CD4-positive, alpha-beta memory T cell (primary cell): Measurements from ENCODE around the gene DDX59. TPM values are rescaled to one million over a fixed set of nuclear protein-coding genes. Genes with fewer than 3 reads are reported as not detected.

Experiments used
- CTCF ChIA-PET: fragments of 350-600 bp; sonication (Branson Sonifier 250); formaldehyde crosslinking; loops from one replicate; lab custom pipeline; 2021; ENCODE audit warnings: inconsistent platforms; ENCODE audit not compliant: partially characterized antibody; lab: Charles Lee
- POLR2A ChIA-PET: fragments of 350-600 bp; sonication (Branson Sonifier 250); formaldehyde crosslinking; loops from one replicate; lab custom pipeline; 2021; ENCODE audit not compliant: partially characterized antibody; lab: Charles Lee
- DNase-seq, 5 donors: peaks; one replicate each; pipeline versions ENCODE4 v3.0.0 to v3.0.0-alpha.2; 2020 to 2022; ENCODE audit warnings: mixed read lengths in 1 of 5
- H3K27ac ChIP-seq: one replicate; pipeline ENCODE4 v1.7.0; 2013; ENCODE audit warnings: low read depth, low read length
- H3K27me3 ChIP-seq: 2 replicates; pipeline ENCODE4 v1.7.0; 2013; ENCODE audit warnings: mild to moderate bottlenecking, low read length, moderate library complexity; ENCODE audit not compliant: insufficient read depth
- H3K36me3 ChIP-seq: 2 replicates; pipeline ENCODE4 v1.7.0; 2013; ENCODE audit warnings: mild to moderate bottlenecking, low read length, moderate library complexity; ENCODE audit not compliant: insufficient read depth
- H3K4me1 ChIP-seq: 2 replicates; pipeline ENCODE4 v1.7.0; 2013; ENCODE audit warnings: mild to moderate bottlenecking, low read length, moderate library complexity; ENCODE audit not compliant: insufficient read depth
- H3K4me3 ChIP-seq, 2 donors: one replicate each; pipeline ENCODE4 v1.7.0; 2013; ENCODE audit warnings: low read length in 2 of 2, mild to moderate bottlenecking in 1 of 2
- H3K9me3 ChIP-seq, 2 donors: one replicate each; pipeline ENCODE4 v1.7.0; 2013; ENCODE audit warnings: low read length in 2 of 2, control low read depth in 1 of 2; ENCODE audit not compliant: control insufficient read depth in 1 of 2
- H3K27ac Mint-ChIP-seq, 7 donors: one replicate each; pipeline ENCODE4 v1.8.0; 2020 to 2021; ENCODE audit warnings: mixed read lengths in 7 of 7, mild to moderate bottlenecking in 6 of 7, inconsistent platforms in 3 of 7, moderate library complexity in 3 of 7
- H3K27me3 Mint-ChIP-seq, 2 donors: one replicate each; pipeline ENCODE4 v1.8.0; 2020 to 2021; ENCODE audit warnings: mixed read lengths in 2 of 2
- H3K36me3 Mint-ChIP-seq, 2 donors: one replicate each; pipeline ENCODE4 v1.8.0; 2020 to 2021; ENCODE audit warnings: mixed read lengths in 2 of 2, inconsistent platforms in 1 of 2, mild to moderate bottlenecking in 1 of 2
- H3K4me1 Mint-ChIP-seq, 4 donors: one replicate each; pipeline ENCODE4 v1.8.0; 2020 to 2021; ENCODE audit warnings: mixed read lengths in 4 of 4, mild to moderate bottlenecking in 1 of 4
- H3K4me3 Mint-ChIP-seq, 8 donors: one replicate each; pipeline ENCODE4 v1.8.0; 2020 to 2021; ENCODE audit warnings: mixed read lengths in 8 of 8, mild to moderate bottlenecking in 7 of 8, moderate library complexity in 6 of 8, inconsistent platforms in 3 of 8
- H3K9me3 Mint-ChIP-seq, 8 donors: one replicate each; pipeline ENCODE4 v1.8.0; 2020 to 2021; ENCODE audit warnings: mixed read lengths in 8 of 8, mild to moderate bottlenecking in 5 of 8, inconsistent platforms in 3 of 8, moderate library complexity in 1 of 8
- intact Hi-C: fragments of 100-400 bp; cut with micrococcal nuclease; formaldehyde crosslinking; loops from one replicate; pipeline ENCODE4 v1.15.1; 2023
- polyA plus RNA-seq, 2 donors: library from polyadenylated mRNA; unstranded; fragments of 300-500 nt; fragmentation: Illumina TruSeq; gene quantifications; one replicate each; pipeline ENCODE4 v1.2.3, GENCODE V29; 2021
- total RNA-seq, 2 experiments: library from RNA; stranded (reverse); gene quantifications; one replicate each; pipeline ENCODE4 v1.2.3, GENCODE V29; 2021

The DDX59 gene
- total and polyA plus RNA-seq, 4 experiments from 2014 or later = 18.2 to 37.5 (median 30.9) TPM

DNA sequence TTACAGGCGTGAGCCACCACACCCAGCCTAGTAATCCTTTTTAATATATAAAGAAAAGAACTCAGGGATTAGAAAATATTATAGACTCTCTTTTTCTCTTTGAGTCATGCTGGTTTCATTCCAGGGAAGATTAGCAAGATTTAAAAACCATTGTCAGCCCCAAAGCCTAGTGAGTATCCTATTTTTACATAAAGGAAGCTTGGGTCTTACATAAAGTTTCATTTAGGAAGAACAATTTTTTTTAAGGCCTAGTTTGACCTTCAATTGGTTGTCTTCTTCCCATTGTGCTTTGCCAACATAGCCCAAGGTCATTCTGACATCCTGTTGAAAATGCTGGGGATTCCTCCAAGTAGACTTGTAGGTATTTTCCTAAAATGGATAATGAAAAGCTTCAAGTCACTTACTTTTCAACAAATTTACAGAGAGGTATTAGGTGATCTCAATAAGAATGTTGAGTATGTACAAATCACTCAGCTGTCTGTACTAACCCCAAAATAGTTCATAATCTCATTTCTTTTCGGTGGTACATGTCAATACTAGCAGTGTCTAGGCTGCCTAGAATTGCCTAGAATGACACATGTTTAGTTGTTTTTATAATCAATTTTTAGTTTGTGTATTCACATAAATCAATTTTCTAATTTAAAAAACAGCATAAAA is 44.9 kb downstream of the DDX59 start:
- peaks cover 37% of the 10 kb centered on the region for H3K4me1 ChIP-seq
- intact Hi-C loops = loop anchor here (10.0 kb wide), 2 partner anchors 120 to 490 kb away; partner anchors contain the start of gene CACNA1S
- Mint-ChIP-seq H3K27me3 (no peaks in the 10 kb centered on the region), H3K4me1 (peaks cover 19 to 31% (median 25%) of the 10 kb centered on the region in 4 donors), H3K9me3 (no peaks in the 10 kb centered on the region), H3K27ac (peak overlapping the region in 1 of 7 donors; percentile 55), H3K36me3 (peaks cover 0 to 3% of the 10 kb centered on the region in 2 donors), H3K4me3 (no peak overlapping the region)
- no peaks in the 10 kb centered on the region for H3K9me3 ChIP-seq
- no peak overlapping the region for H3K27ac ChIP-seq
- ChIA-PET POLR2A (no interaction called here), CTCF (interaction anchor here (0.6 to 4.2 kb wide), 5 partner anchors 21 to 347 kb away, joined by 3 to 34 read pairs (median 3); no protein-coding TSS in a partner anchor)
- no peak overlapping the region for H3K4me3 ChIP-seq
- no peak for DNase-seq
- H3K27me3 ChIP-seq = no peaks in the 10 kb centered on the region
- H3K36me3 ChIP-seq = no peaks in the 10 kb centered on the region

DNA sequence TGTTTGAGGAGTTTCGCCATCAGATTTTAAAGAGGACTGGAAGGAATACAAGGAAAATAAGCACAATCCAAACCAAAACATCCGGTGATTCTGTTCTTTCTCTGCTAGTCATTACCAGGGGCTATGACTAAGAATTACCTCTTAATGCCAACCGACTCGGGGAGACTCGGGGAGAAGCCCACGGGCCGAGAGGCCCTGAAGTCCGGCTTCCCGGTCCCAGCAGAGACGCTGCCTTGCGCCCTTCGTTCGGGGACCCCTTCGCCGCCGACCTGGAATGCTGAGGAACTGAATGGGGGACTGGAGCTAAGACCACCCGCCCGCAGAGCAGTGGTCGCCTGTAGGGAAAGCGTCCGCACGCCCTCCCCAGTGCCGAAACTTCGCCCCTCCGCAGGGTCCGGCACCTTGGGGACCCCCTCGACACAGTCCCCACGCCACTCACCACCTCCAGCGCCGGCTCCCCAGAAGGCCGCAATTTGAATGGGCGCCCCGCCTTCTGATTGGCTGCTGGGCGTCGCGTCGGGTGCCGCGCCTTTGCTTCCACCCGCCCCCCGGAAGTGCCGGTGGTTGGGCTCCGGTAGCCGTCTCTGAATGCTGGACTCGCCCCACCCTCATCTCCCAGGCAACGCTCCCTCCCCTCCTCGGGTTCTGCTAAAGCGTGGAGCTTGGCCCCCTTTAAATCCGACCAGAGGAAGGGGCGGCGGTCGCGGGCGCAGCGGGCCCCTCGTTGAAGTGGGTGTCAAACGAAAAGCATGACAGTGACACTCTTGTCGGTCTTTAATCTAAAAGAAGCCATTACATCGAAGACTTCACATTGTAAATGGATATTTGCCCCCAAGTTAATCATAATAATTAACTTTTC is 49.2 kb downstream of the DDX59 start, which contains the start of gene KIF14:
TSS of gene KIF14 (minus strand) at position 479 of the 859 bp plus-strand sequence. CDS start 2,028 bp downstream, outside the sequence.
- ChIA-PET POLR2A (interaction anchor here (1.8 to 2.6 kb wide), 2 partner anchors 10 to 50 kb away, joined by 5 to 20 read pairs; partner anchors contain the start of gene DDX59), CTCF (interaction anchor here (1.3 to 4.2 kb wide), 6 partner anchors 13 to 186 kb away, joined by 4 to 159 read pairs (median 19); no protein-coding TSS in a partner anchor)
- Mint-ChIP-seq H3K9me3 (no peaks in the 10 kb centered on the region), H3K4me3 (peak within 1 kb of the TSS; percentile 95 to 99 (median 98)), H3K27me3 (no peaks in the 10 kb centered on the region), H3K36me3 (peaks cover 0 to 3% of the 10 kb centered on the region in 2 donors), H3K4me1 (peaks cover 6 to 23% (median 9%) of the 10 kb centered on the region in 4 donors), H3K27ac (peak within 1 kb of the TSS; percentile 93 to 97 (median 96))
- Histone ChIP-seq H3K27ac (peak within 1 kb of the TSS; percentile 39), H3K36me3 (no peaks in the 10 kb centered on the region), H3K27me3 (no peaks in the 10 kb centered on the region), H3K4me1 (peaks cover 24% of the 10 kb centered on the region), H3K9me3 (no peaks in the 10 kb centered on the region), H3K4me3 (peak within 1 kb of the TSS; percentile 69 to 83)
- peak; percentile 89 to 95 (median 91) for DNase-seq
- intact Hi-C loops = loop anchor here (1.0 to 10.0 kb wide), 3 partner anchors 49 to 494 kb away; partner anchors contain the start of genes CACNA1S and DDX59

DNA sequence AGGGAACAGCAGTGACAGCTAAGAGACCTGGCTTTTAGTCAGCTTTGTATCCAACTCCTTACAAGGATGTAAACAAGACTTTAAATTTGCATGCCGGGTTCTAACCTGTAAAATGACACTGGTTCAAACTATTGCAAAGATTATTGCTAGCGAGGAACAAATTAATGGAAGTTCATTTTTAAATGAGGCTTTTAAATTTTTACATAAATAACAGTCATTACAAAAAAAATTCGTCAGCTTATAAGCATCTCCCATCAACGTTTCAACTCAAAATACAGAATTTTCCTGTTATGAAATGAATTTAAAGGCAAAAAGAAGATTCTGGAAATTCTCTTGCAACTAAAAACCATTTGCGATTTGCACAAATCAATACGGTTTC is 49.8 kb downstream of the DDX59 start:
- peak overlapping the region; percentile 95 to 99 (median 98) for H3K4me3 Mint-ChIP-seq
- intact Hi-C loops = loop anchor here (1.0 to 10.0 kb wide), 3 partner anchors 49 to 495 kb away; partner anchors contain the start of genes CACNA1S and DDX59
- POLR2A ChIA-PET = interaction anchor here (1.0 kb wide), 1 partner anchor 31 kb away, joined by 3 read pairs; no protein-coding TSS in a partner anchor
- H3K36me3 Mint-ChIP-seq = peaks cover 0 to 3% of the 10 kb centered on the region in 2 donors
- Histone ChIP-seq H3K4me1 (peaks cover 24% of the 10 kb centered on the region), H3K27ac (no peak overlapping the region), H3K36me3 (no peaks in the 10 kb centered on the region), H3K27me3 (no peaks in the 10 kb centered on the region), H3K4me3 (peak overlapping the region; percentile 69 to 83), H3K9me3 (no peaks in the 10 kb centered on the region)
- DNase-seq = no peak
- peaks cover 4 to 17% (median 6%) of the 10 kb centered on the region in 4 donors for H3K4me1 Mint-ChIP-seq
- H3K9me3 Mint-ChIP-seq = no peaks in the 10 kb centered on the region
- H3K27ac Mint-ChIP-seq = peak overlapping the region in 5 of 7 donors; percentile 61 to 97 (median 97)
- no peaks in the 10 kb centered on the region for H3K27me3 Mint-ChIP-seq
- CTCF ChIA-PET = interaction anchor here (1.3 to 4.0 kb wide), 3 partner anchors 14 to 181 kb away, joined by 4 to 159 read pairs (median 4); no protein-coding TSS in a partner anchor

DNA sequence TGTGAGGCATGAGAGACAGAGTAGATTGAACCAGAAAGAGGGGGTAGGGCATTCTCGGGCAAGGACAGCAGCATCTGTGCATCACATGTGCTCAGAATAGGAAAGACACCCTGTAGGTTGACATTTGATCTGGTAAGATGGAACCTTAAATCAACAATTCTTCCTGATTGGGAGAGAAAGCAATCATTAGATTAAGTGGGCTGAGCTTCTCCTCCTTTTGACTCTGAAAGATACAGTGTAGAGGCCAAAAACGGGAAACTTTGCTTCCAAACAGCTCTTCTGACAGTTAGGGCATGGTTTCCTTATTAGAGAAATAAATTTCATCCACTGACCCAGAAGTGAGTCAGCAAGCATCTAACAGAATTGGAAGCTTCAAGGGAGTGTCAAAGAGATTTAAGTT is 58.9 kb downstream of the DDX59 start:
- Histone ChIP-seq H3K27me3 (no peaks in the 10 kb centered on the region), H3K9me3 (no peaks in the 10 kb centered on the region), H3K36me3 (no peaks in the 10 kb centered on the region), H3K4me3 (no peak overlapping the region), H3K4me1 (no peaks in the 10 kb centered on the region), H3K27ac (no peak overlapping the region)
- no peak for DNase-seq
- intact Hi-C loops = no loop called here
- no peaks in the 10 kb centered on the region for H3K36me3 Mint-ChIP-seq
- no peaks in the 10 kb centered on the region for H3K9me3 Mint-ChIP-seq
- no peaks in the 10 kb centered on the region for H3K4me1 Mint-ChIP-seq
- no peak overlapping the region for H3K4me3 Mint-ChIP-seq
- no peaks in the 10 kb centered on the region for H3K27me3 Mint-ChIP-seq
- H3K27ac Mint-ChIP-seq = no peak overlapping the region
- POLR2A ChIA-PET = interaction anchor here (1.0 kb wide), 1 partner anchor 10 kb away, joined by 5 read pairs; the partner anchor contains the start of gene KIF14
- CTCF ChIA-PET = interaction anchor here (1.7 kb wide), 1 partner anchor 11 kb away, joined by 5 read pairs; no protein-coding TSS in a partner anchor

DNA sequence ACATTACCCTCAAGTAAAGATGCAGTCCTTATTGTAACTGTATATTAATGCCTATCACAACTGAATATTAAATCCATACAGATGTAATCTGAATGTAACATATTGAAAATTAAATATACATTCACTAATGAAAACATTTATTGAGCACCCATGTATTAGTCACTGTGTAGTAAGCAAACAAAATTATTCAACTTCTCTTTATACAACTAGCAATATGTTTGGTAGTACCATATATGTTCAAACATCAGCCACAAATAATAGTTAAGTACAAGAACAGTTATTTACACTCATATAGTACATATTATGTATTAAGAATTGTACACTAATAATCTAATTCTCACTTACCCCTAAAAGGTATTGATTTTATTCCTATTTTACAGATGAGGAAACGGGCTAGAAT is 67.1 kb downstream of the DDX59 start:
- H3K27ac Mint-ChIP-seq = no peak overlapping the region
- no peak for DNase-seq
- no peaks in the 10 kb centered on the region for H3K4me1 Mint-ChIP-seq
- H3K4me3 Mint-ChIP-seq = no peak overlapping the region
- H3K4me3 ChIP-seq = no peak overlapping the region
- no peaks in the 10 kb centered on the region for H3K9me3 ChIP-seq
- H3K4me1 ChIP-seq = no peaks in the 10 kb centered on the region
- CTCF ChIA-PET = no interaction called here
- no peak overlapping the region for H3K27ac ChIP-seq
- no peaks in the 10 kb centered on the region for H3K27me3 ChIP-seq
- H3K9me3 Mint-ChIP-seq = no peaks in the 10 kb centered on the region
- intact Hi-C loops = no loop called here
- no peaks in the 10 kb centered on the region for H3K27me3 Mint-ChIP-seq
- H3K36me3 ChIP-seq = no peaks in the 10 kb centered on the region
- POLR2A ChIA-PET = no interaction called here
- no peaks in the 10 kb centered on the region for H3K36me3 Mint-ChIP-seq
